ENCODE results near the gene PLXDC1.

Gene PLXDC1

GRCh38 chr17:39022924-39023323 is 128.5 kb downstream of the PLXDC1 start:
- TF ChIP-seq, protein P1, sequence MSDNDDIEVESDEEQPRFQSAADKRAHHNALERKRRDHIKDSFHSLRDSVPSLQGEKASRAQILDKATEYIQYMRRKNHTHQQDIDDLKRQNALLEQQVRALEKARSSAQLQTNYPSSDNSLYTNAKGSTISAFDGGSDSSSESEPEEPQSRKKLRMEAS (IDR thresholded peaks at IDR 0.05) = no peak
- TF ChIP-seq CEBPB (IDR thresholded peaks at IDR 0.05) (no peak), NFIC (IDR thresholded peaks at IDR 0.05) (no peak), YY1 (IDR thresholded peaks at IDR 0.05; ENCODE audit: low read depth) (no peak), TEAD4 (IDR thresholded peaks at IDR 0.05) (no peak), FOXM1 (IDR thresholded peaks at IDR 0.05; ENCODE audit: borderline replicate concordance, low read depth) (no peak), ZBTB7A (IDR thresholded peaks at IDR 0.05; ENCODE audit: low read depth) (no peak)
- TF ChIP-seq, protein P2, sequence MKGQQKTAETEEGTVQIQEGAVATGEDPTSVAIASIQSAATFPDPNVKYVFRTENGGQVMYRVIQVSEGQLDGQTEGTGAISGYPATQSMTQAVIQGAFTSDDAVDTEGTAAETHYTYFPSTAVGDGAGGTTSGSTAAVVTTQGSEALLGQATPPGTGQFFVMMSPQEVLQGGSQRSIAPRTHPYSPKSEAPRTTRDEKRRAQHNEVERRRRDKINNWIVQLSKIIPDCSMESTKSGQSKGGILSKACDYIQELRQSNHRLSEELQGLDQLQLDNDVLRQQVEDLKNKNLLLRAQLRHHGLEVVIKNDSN (IDR thresholded peaks at IDR 0.05) = no peak

DNA sequence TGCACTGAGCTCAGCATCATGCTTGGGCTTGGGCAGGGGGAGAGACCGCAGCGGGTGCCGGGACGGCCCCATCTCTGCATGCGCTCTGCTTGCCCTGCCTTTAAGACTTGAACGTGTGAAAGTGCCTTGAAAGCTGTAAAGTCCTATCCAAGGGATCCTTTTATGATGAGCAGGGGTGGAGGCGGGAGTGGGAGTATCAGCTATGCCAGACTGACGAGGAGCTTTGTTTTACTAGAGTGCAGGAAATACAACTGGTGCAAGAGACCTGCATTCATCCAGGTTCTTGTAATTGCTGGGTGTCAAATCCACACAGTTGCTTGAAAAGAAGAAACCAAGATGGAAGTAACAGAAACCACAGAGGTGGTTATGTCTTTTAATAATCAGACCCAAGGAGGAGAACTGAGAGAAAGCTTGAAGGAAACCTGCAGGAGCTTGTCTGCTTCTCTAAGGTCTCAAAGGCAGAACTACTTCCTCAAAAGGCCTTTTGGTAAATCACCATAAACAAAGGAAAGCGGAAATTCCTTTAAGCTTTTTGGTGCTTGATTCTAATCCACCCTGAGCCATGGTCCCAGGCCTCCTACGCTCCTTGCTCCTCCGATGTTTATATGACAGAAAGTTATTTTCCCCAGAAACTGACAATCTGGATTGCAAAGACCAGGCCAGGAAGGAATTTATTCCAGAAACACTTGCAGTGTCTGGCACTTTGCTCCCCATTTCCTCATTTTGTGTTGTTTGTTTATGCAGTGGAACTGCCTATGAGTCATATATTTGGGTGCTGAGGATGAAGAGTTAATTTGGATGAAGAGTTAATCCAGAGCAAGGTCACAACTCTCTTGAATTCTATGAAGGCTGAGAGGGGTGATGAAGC is 132.9 kb downstream of the PLXDC1 start:
- TF ChIP-seq CREB1 (IDR thresholded peaks at IDR 0.05; ENCODE audit: low read depth) = no peak
- no peak for TF ChIP-seq TCF12 (IDR thresholded peaks at IDR 0.05; ENCODE audit: low read depth)
- TF ChIP-seq FOXM1 (IDR thresholded peaks at IDR 0.05; ENCODE audit: borderline replicate concordance, low read depth) = no peak
- no peak for TF ChIP-seq NFIC (IDR thresholded peaks at IDR 0.05)
- TF ChIP-seq CEBPB (IDR thresholded peaks at IDR 0.05) = no peak
- TF ChIP-seq RAD21 (IDR thresholded peaks at IDR 0.05; ENCODE audit: low read depth) = no peak
- TF ChIP-seq EP300 (IDR thresholded peaks at IDR 0.05; ENCODE audit: borderline replicate concordance) = no peak
- TF ChIP-seq, protein P2 (IDR thresholded peaks at IDR 0.05) = no peak
- TF ChIP-seq, protein P1 (IDR thresholded peaks at IDR 0.05) = no peak
- TF ChIP-seq ZBTB7A (IDR thresholded peaks at IDR 0.05; ENCODE audit: low read depth) = no peak
- TF ChIP-seq TEAD4 (IDR thresholded peaks at IDR 0.05) = no peak
- no peak for TF ChIP-seq TAF1 (IDR thresholded peaks at IDR 0.05; ENCODE audit: low read depth)
- TF ChIP-seq YY1 (IDR thresholded peaks at IDR 0.05; ENCODE audit: low read depth) = no peak
- no peak for TF ChIP-seq EGR1 (IDR thresholded peaks at IDR 0.05)
- TF ChIP-seq, protein P3, sequence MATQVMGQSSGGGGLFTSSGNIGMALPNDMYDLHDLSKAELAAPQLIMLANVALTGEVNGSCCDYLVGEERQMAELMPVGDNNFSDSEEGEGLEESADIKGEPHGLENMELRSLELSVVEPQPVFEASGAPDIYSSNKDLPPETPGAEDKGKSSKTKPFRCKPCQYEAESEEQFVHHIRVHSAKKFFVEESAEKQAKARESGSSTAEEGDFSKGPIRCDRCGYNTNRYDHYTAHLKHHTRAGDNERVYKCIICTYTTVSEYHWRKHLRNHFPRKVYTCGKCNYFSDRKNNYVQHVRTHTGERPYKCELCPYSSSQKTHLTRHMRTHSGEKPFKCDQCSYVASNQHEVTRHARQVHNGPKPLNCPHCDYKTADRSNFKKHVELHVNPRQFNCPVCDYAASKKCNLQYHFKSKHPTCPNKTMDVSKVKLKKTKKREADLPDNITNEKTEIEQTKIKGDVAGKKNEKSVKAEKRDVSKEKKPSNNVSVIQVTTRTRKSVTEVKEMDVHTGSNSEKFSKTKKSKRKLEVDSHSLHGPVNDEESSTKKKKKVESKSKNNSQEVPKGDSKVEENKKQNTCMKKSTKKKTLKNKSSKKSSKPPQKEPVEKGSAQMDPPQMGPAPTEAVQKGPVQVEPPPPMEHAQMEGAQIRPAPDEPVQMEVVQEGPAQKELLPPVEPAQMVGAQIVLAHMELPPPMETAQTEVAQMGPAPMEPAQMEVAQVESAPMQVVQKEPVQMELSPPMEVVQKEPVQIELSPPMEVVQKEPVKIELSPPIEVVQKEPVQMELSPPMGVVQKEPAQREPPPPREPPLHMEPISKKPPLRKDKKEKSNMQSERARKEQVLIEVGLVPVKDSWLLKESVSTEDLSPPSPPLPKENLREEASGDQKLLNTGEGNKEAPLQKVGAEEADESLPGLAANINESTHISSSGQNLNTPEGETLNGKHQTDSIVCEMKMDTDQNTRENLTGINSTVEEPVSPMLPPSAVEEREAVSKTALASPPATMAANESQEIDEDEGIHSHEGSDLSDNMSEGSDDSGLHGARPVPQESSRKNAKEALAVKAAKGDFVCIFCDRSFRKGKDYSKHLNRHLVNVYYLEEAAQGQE (IDR thresholded peaks at IDR 0.05; ENCODE audit: low read depth) = no peak

DNA sequence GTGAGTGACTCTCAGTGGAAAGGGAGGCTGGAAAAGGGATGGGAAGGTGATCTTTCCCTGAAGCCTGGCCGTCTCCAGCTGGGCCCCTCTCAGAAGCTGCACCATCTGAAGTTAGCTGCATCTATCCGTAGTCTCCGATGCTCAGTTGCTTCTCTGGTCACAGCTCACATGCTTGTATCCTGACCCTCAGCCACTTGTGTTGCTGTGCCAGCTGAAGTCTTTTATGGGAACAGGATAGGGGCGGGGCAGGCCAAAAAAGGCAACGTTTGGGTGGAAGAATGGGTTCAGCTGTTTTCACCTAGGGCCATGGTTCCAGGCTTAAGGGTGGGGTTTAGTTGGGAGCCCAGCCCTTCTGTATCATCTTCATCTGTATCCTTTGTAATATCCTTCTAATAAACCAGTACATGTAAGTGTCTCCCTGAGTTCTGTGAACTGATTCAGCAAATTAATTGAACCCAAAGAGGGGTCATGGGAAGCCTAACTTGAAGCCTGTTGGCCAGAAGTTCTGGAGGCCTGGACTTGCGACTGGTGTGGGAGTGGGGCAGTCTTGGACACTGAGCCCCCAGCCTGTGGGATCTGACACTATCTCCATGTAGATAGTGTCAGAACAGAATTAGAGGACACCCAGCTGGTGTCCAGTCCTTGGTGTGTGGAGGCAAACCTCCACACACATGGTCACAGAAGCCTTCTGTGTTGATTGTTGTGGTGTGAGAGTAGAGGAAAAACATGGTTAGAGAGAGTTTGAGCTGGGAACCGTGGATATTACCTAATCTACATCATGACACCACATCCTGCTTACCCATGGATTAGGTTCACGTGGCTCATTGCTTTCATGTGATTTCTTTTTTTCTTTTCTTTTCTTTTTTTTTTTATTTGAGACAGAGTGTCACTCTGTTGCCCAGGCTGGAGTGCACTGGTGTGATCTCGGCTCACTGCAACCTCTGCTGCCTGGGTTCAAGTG is 135.0 kb downstream of the PLXDC1 start:
- TF ChIP-seq EP300 (IDR thresholded peaks at IDR 0.05; ENCODE audit: borderline replicate concordance) = no peak
- no peak for TF ChIP-seq RAD21 (IDR thresholded peaks at IDR 0.05; ENCODE audit: low read depth)
- no peak for TF ChIP-seq ZBTB7A (IDR thresholded peaks at IDR 0.05; ENCODE audit: low read depth)

GRCh38 chr17:39015546-39015935 is 135.9 kb downstream of the PLXDC1 start:
- TF ChIP-seq EP300 (IDR thresholded peaks at IDR 0.05; ENCODE audit: borderline replicate concordance) (no peak), TAF1 (IDR thresholded peaks at IDR 0.05; ENCODE audit: low read depth) (no peak), TCF12 (IDR thresholded peaks at IDR 0.05; ENCODE audit: low read depth) (no peak), RAD21 (IDR thresholded peaks at IDR 0.05; ENCODE audit: low read depth) (no peak)
- TF ChIP-seq, protein P2 (IDR thresholded peaks at IDR 0.05) = no peak

- TF ChIP-seq NFIC (IDR thresholded peaks at IDR 0.05) (no peak), CEBPB (IDR thresholded peaks at IDR 0.05) (0 out of 2 replicates have a peak, but pooled peaks have one; percentile 5)
Observed at GRCh38 chr17:39014795-39015545, 136.5 kb downstream of the PLXDC1 start.

GRCh38 chr17:39014044-39014794 is 137.2 kb downstream of the PLXDC1 start:
- TF ChIP-seq TAF1 (IDR thresholded peaks at IDR 0.05; ENCODE audit: low read depth) (no peak), FOXM1 (IDR thresholded peaks at IDR 0.05; ENCODE audit: borderline replicate concordance, low read depth) (no peak), CREB1 (IDR thresholded peaks at IDR 0.05; ENCODE audit: low read depth) (no peak), YY1 (IDR thresholded peaks at IDR 0.05; ENCODE audit: low read depth) (no peak), TEAD4 (IDR thresholded peaks at IDR 0.05) (no peak), ZBTB7A (IDR thresholded peaks at IDR 0.05; ENCODE audit: low read depth) (no peak), EP300 (IDR thresholded peaks at IDR 0.05; ENCODE audit: borderline replicate concordance) (no peak), NFIC (IDR thresholded peaks at IDR 0.05) (no peak), RAD21 (IDR thresholded peaks at IDR 0.05; ENCODE audit: low read depth) (no peak), EGR1 (IDR thresholded peaks at IDR 0.05) (no peak), TCF12 (IDR thresholded peaks at IDR 0.05; ENCODE audit: low read depth) (no peak), CEBPB (IDR thresholded peaks at IDR 0.05) (no peak)
- TF ChIP-seq, protein P1 (IDR thresholded peaks at IDR 0.05) = no peak
- TF ChIP-seq, protein P2 (IDR thresholded peaks at IDR 0.05) = no peak
- TF ChIP-seq, protein P3 (IDR thresholded peaks at IDR 0.05; ENCODE audit: low read depth) = no peak
